Measurements from ENCODE around the gene ZNF391.
"Not testable (repeated sequence)": the region's sequence is repeated elsewhere in the genome, so short reads cannot be mapped to it uniquely, and the experiment has no call there.

Gene ZNF391

DNA sequence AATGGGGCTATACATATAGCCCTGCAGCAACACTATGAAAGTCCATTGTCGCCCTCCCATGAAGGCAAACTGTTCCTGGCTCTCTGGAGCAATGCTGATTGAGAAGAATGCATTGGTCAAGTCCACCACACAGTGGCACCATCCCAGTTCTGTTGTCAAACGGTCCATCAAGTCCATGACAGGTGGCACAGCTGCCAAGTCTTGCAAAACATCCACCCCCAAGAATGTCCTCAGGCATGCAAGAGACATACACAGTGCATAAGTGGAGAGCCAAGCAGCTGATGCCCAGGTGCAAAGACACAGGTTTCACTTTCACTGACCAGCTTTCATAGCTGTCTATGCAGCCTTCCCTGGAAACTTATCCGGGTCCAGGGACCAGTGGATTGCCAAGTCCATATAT lies 17.5 kb downstream of the ZNF391 start:
- TF ChIP-seq, protein P1, sequence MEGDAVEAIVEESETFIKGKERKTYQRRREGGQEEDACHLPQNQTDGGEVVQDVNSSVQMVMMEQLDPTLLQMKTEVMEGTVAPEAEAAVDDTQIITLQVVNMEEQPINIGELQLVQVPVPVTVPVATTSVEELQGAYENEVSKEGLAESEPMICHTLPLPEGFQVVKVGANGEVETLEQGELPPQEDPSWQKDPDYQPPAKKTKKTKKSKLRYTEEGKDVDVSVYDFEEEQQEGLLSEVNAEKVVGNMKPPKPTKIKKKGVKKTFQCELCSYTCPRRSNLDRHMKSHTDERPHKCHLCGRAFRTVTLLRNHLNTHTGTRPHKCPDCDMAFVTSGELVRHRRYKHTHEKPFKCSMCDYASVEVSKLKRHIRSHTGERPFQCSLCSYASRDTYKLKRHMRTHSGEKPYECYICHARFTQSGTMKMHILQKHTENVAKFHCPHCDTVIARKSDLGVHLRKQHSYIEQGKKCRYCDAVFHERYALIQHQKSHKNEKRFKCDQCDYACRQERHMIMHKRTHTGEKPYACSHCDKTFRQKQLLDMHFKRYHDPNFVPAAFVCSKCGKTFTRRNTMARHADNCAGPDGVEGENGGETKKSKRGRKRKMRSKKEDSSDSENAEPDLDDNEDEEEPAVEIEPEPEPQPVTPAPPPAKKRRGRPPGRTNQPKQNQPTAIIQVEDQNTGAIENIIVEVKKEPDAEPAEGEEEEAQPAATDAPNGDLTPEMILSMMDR (conservative IDR thresholded peaks at IDR 0.05), result no peak
- H3K27ac ChIP-seq, result no peak overlapping the region

DNA sequence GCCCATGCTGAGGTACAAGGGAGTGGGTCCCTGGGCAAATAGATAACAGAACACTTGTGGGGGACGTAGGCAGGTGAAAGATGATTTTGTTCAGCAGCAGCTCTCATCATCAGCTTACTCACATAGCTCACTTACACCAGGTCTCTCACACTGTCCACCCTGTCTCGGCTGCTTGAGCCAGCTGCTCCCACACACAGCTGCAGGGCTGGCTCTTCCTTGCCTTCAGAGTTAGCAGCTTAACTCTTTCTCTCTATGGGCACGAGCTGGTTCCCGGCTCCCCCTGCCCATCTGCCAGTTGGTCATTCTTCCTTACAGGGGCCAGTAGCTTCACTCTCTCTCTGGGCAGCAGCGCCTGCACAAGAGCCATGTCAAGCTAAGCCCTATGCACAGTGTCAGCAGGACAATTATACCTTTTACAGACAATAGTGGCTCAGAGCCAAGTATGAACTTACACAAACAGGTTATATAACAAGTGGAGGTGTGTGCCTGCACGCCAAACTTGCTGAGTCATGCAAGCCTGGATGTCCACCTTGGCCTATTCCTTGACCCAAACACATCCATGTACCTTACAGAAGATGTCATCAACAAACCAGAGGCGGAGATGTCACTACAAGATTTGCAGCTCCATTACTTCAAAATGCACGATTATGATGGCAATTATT lies 18.7 kb downstream of the ZNF391 start:
- no peak overlapping the region for H3K27ac ChIP-seq
- TF ChIP-seq, protein P1 (conservative IDR thresholded peaks at IDR 0.05), result no peak

DNA sequence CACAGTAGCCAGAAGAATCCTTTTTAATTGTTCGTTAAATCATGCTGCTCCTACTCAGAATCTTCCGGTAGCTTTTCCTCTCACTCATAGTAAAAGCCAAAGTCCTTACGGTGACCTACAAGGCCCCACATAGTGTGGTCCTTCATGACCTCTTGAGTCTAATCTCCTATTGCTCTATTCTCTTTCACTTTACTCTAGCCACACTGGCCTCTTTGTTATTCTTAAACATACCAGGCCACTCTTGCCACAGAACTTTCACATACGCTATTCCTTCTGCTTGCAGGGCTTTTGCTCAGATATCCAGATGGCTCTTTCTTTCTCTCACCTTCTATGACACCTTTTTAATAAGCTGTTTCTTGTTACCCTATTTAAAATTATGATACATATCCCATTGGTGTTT lies 25.7 kb downstream of the ZNF391 start:
- TF ChIP-seq, protein P1 (conservative IDR thresholded peaks at IDR 0.05), result no peak
- H3K27ac ChIP-seq, result no peak overlapping the region

DNA sequence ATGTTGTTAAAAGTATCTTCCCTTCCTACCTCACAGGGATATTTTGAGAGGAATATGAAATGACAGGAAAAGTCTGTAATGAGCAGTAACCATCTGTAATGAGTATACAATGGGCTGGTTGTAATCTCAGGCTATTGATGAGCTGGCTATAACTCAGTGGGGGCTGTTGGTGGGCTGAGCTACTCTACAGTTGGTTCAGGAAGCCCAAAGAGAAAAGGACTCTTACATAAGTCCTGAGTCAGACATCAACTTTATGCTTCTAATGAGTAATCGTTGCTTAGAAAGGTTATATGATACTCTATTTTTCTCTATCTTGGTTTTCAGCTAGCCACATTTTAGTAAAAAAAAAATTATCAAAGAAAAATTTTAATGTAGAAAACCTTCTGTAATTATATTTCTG lies 26.4 kb downstream of the ZNF391 start:
- TF ChIP-seq, protein P1 (conservative IDR thresholded peaks at IDR 0.05), result no peak
- no peak overlapping the region for H3K27ac ChIP-seq

DNA sequence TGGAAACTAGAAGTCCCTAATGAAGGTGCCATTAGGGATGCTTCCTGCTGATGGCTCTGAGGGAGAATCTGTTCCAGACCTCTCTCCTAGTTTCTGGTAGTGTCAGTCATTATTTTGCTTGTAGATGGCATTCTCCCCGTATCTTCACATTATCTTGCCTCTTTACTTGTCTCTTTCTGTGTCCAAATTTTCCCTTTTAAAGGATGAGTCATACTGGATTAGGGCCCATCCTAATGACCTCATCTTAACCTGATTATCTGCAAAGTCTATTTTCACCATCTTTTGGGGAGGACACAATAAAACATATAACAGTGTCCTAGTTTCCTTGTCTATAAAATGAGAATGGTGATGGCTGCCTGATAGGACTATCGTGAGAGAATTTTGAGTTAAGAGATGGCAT lies 27.3 kb downstream of the ZNF391 start:
- TF ChIP-seq, protein P1 (conservative IDR thresholded peaks at IDR 0.05), result no peak
- H3K27ac ChIP-seq, result no peak overlapping the region

DNA sequence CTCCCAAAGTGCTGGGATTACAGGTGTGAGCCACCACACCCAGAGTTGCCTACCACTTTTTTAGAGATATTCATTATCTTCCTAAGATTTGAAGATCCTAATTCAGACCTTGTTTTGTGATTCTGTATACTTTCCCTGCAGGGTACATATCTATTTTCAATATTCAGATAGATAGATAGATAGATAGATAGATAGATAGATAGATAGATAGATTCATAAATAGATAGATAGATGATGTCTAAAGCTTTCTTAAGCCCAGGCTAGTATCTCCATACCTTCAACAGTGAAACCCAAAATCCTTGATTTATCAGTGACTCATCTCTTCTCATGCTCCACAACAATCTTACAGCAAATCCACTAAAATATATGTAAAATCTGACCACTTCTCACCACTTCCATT lies 30.8 kb downstream of the ZNF391 start:
- TF ChIP-seq, protein P1 (conservative IDR thresholded peaks at IDR 0.05), result no peak
- no peak overlapping the region for H3K27ac ChIP-seq

DNA sequence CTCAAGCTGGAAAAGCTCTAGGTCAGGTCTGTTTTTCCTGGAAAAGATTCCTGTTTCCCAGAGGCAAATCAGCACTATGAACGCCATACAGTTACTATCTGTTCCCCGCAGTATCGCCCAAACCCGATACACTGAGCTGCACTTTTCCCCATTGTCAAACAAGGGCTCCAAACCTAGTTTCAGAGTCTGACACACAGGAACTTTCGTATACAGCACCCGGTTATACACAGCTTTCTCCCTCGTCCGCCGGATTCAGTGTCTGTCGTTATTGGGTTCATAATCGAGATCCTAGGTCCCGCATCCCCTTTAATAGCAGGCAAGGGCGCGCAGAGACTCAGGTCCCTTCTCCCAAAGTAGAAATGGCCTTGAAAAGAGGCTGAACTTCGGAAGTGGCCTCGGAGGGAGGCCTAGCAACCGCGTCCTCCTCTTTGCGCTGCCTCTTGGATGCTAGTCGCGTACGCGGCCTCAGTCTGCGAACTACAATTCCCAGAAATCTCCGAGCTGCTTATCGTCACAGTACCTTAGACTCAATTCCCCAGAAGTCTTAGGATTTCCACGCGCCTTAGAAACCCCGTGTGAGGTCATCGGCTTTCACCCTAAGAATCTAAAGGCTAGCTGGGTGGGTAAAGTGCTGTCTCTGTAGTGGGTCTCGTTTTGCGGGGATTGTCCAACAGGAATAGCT lies 34.2 kb downstream of the ZNF391 start:
- H3K27ac ChIP-seq, result no peak overlapping the region
- TF ChIP-seq, protein P1 (conservative IDR thresholded peaks at IDR 0.05), result no peak

DNA sequence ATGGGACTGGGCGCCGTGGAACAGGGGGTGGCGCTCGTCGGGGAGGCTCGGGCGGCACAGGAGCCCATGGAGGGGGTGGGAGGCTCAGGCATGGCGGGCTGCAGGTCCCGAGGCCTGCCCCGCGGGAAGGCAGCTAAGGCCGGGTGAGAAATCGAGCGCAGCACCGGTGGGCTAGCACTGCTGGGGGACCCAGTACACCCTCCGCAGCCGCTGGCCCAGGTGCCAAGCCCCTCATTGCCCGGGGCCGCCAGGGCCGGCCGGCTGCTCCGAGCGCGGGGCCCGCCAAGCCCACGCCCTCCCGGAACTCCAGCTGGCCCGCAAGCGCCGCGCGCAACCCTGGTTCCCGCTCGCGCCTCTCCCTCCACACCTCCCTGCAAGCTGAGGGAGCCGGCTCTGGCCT lies 36.3 kb downstream of the ZNF391 start:
- not testable (repeated sequence) for H3K27ac ChIP-seq
